Activated T-cell treated with anti-CD3 and anti-CD28 coated beads, Interleukin-2, amount 50 U/mL, for 4 hours (primary cell): ENCODE data around the gene TBC1D16. TPM values are rescaled to one million over a fixed set of nuclear protein-coding genes. Genes with fewer than 3 reads are reported as not detected.
A peak's percentile ranks its signal among the peaks of the same experiment; 100 is the strongest.

Experiments used
- ATAC-seq, 2 donors: fragments of 200-7000 bp; cut with Tn5 transposase; one replicate each; pipeline ENCODE4 v1.10.0; 2021
- DNase-seq: peaks from one replicate; pipeline ENCODE4 v3.0.0-alpha.2; 2020
- H3K27me3 Mint-ChIP-seq: one replicate; pipeline ENCODE4 v1.8.0; 2021; ENCODE audit warnings: low read depth, mixed read lengths
- H3K36me3 Mint-ChIP-seq: one replicate; pipeline ENCODE4 v1.8.0; 2022; ENCODE audit warnings: mixed read lengths; ENCODE audit not compliant: insufficient read depth
- H3K4me1 Mint-ChIP-seq: one replicate; pipeline ENCODE4 v1.8.0; 2021; ENCODE audit warnings: low read depth, mixed read lengths
- H3K4me3 Mint-ChIP-seq: one replicate; pipeline ENCODE4 v1.8.0; 2021; ENCODE audit warnings: mild to moderate bottlenecking, moderate library complexity, mixed read lengths
- H3K9me3 Mint-ChIP-seq: one replicate; pipeline ENCODE4 v1.8.0; 2021; ENCODE audit warnings: mixed read lengths
- total RNA-seq, 3 donors: library from RNA; stranded (reverse); gene quantifications; one replicate each; pipeline ENCODE4 v1.2.1, GENCODE V29; 2021

The TBC1D16 gene
- total RNA-seq, 3 donors from 2014 or later: 2.2 to 3.3 (median 2.6) TPM

DNA sequence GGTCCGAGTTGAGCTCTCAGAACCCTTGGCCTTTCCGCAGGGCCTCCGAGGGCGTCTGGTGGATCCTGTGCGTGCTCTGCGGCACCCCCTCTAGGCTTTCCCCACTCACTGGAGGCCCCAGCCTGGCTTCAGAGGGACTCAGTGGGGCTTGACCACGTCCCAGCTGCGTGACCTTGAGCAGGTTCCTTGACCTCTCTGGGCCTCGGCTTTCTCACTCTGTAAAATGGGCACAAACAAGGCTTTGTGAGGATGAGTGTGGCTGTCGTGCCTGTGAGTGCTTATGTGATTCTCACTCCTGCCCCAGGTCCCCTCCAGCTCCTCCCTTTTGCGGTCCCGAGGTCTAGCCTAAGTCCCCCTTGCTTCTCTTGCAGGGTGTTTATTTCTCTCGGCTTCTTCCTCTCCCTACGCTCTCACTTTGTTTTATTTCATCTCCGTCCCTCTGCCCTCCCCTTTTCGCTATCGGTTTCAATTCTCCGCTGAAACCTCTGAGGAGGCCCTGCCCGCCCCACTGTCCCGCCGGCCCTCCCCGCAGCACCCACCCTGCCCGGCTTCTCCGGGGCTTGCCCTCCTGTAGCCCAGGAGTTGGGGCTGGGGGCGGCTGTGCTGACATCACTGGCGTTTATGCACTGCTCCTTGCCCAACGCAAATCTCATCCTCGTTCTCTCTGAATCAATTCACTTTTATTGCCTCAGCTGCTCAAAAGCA is 114.1 kb downstream of the TBC1D16 start:
- H3K27me3 Mint-ChIP-seq: peaks cover 12% of the 10 kb centered on the region
- DNase-seq (no peak), ATAC-seq (peak in 1 of 2 donors; percentile 34)
- peak overlapping the region; percentile 37 for H3K4me3 Mint-ChIP-seq
- H3K36me3 Mint-ChIP-seq: no peaks in the 10 kb centered on the region
- peaks cover 2% of the 10 kb centered on the region for H3K4me1 Mint-ChIP-seq
- H3K9me3 Mint-ChIP-seq: no peaks in the 10 kb centered on the region

DNA sequence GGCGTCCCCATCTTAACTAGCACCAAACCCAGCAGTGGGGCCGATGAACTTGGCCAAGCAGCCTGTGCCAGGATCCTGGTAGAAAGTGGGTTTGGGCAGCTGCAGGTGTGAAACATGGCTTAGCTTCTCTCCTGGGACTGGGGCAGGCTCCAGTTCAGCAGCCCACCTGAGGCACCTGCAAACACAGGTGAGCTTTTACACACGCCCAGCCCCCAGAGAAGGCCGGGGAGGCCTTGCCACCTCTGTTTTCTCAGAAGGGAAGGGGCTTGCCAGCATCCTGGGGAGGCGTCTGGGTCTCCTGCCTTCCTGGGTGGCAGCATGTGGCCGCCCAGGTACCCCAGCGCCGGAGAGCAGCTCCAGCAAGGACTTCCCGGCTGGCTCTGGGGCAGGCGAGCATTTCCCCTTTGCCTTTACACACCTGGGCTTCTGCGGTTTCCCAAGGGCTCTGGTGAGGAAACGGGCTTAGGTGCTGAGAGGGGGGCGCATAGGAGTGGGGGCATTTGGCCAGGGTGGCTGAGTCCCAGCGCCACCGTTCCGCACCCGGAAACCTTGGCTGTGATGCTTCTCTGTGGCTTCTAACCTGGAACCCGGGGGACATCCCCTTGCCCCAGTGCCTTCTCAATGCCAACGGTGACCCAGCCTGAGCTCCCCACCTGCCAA is 114.8 kb downstream of the TBC1D16 start:
- no peak for ATAC-seq
- peaks cover 12% of the 10 kb centered on the region for H3K27me3 Mint-ChIP-seq
- peaks cover 1% of the 10 kb centered on the region for H3K4me1 Mint-ChIP-seq
- no peaks in the 10 kb centered on the region for H3K9me3 Mint-ChIP-seq
- H3K4me3 Mint-ChIP-seq: no peak overlapping the region
- no peak for DNase-seq
- no peaks in the 10 kb centered on the region for H3K36me3 Mint-ChIP-seq

- Mint-ChIP-seq H3K27me3 (peaks cover 17% of the 10 kb centered on the region), H3K4me1 (peaks cover 1% of the 10 kb centered on the region), H3K4me3 (no peak overlapping the region), H3K36me3 (no peaks in the 10 kb centered on the region), H3K9me3 (no peaks in the 10 kb centered on the region)
- DNase-seq: no peak
- no peak for ATAC-seq
Measured at GRCh38 chr17:79919862-79920720, 115.6 kb downstream of the TBC1D16 start.

DNA sequence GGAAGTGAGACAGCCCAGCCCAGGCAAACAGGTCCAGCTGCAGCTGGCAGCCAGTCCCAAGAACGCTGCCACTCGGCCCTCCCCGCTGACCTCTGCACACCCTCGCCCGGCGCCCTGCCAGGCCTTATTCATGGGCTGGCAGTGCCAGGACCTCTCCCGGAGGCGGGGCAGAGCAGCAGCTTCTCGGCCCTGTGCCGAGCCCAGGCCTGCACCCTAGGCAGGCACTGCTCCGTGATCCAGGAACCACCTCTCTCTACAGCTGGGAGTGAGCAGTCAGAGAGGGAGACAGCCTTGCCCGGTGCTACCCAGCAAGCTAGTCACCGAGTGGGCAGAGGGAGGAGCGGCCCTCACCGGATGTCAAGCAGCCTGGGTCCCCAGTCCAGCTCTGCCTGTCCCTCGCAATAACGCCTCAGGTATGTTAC is 116.5 kb downstream of the TBC1D16 start:
- no peaks in the 10 kb centered on the region for H3K4me1 Mint-ChIP-seq
- peaks cover 16% of the 10 kb centered on the region for H3K27me3 Mint-ChIP-seq
- ATAC-seq (no peak), DNase-seq (no peak)
- H3K9me3 Mint-ChIP-seq: no peaks in the 10 kb centered on the region
- no peak overlapping the region for H3K4me3 Mint-ChIP-seq
- H3K36me3 Mint-ChIP-seq: no peaks in the 10 kb centered on the region

DNA sequence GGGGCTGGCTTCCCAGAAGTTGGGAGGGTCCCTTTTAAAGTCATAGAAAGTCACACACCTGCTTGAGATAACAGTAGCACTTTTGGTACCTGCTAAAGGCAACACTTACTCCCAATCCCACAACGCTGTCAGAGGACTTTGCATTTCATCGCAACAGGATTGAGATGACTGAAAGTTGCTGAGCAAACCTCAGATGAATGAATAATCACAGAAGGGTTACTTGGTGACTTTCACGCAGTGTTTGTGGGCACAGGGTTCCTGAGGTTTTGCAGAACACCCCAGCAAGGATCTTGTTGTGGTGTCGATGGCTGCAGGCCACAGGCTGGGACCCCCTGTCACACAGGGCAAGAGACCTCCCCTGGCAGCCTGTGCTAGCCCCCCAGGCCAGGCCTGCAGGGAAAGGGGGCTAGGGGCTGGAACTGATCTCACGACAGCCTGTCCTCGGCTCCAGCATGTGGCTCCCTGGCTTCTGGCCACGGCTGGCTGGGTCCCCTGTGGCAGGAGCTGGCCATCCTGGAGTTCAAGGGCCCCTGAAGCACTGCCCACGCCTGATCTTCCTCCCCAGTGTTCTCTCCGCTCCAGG is 117.0 kb downstream of the TBC1D16 start:
- Mint-ChIP-seq H3K4me3 (no peak overlapping the region), H3K9me3 (no peaks in the 10 kb centered on the region)
- ATAC-seq: no peak

DNA sequence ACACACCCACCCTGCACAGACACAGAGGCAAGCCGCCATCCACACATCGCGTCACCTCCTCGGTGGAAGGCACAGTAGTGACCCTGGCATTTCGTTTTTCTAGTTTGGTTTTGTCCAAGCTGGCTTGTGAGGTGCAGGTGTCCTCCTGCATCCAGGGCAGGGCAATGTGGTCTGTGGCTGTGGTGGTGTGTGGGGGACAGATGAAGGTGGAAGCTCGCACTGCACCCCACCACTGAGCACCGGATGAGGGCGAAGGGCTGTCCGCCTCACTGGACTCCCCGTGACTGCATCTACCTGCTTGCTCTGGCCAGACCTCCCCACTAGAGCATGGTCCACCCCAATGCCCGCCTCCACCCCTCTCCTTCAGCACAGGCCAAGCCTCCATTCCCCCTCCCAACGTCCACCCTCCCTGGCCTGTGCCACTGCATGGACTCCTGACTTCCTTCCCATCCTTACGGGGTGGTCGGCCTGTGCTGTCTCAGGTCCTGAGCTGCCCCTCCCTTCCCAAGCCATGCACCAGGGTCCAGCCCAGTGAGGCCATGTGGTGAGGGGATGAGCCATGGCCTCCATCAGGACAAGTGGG is 117.7 kb downstream of the TBC1D16 start:
- H3K4me3 Mint-ChIP-seq: no peak overlapping the region
- no peaks in the 10 kb centered on the region for H3K36me3 Mint-ChIP-seq
- DNase-seq (no peak), ATAC-seq (no peak)
- no peaks in the 10 kb centered on the region for H3K4me1 Mint-ChIP-seq
- no peaks in the 10 kb centered on the region for H3K9me3 Mint-ChIP-seq
- H3K27me3 Mint-ChIP-seq: peaks cover 16% of the 10 kb centered on the region

More for the DNA sequence above, 117.0 kb downstream of the TBC1D16 start:
- Mint-ChIP-seq H3K27me3 (peaks cover 16% of the 10 kb centered on the region), H3K4me1 (no peaks in the 10 kb centered on the region), H3K36me3 (no peaks in the 10 kb centered on the region)
- no peak for DNase-seq

- no peaks in the 10 kb centered on the region for H3K9me3 Mint-ChIP-seq
- ATAC-seq: no peak
- no peaks in the 10 kb centered on the region for H3K36me3 Mint-ChIP-seq
- peaks cover 16% of the 10 kb centered on the region for H3K27me3 Mint-ChIP-seq
- H3K4me3 Mint-ChIP-seq: no peak overlapping the region
- DNase-seq: no peak
- H3K4me1 Mint-ChIP-seq: no peaks in the 10 kb centered on the region
Measured at GRCh38 chr17:79916991-79917901, 118.4 kb downstream of the TBC1D16 start.

DNA sequence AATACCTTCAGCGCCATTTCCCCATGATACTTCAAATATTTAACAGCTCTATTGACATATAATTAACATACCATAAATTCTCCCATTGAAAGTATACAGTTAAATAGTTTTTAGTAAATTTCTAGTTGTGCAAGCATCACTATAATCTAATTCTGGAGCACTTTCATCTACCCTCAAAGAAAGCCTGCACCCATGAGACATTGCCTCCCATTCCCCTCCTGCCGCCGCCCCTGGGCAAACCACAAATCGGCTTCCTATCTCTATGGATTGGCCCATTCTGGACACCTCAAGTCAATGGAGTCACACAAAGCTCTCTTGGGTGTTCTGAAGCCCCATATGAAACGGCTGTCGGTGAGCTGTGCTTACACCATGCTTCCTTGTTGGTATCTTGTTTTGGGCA is 119.2 kb downstream of the TBC1D16 start:
- no peak for DNase-seq
- ATAC-seq: no peak
- Mint-ChIP-seq H3K27me3 (peaks cover 16% of the 10 kb centered on the region), H3K4me3 (no peak overlapping the region), H3K36me3 (no peaks in the 10 kb centered on the region), H3K4me1 (no peaks in the 10 kb centered on the region), H3K9me3 (no peaks in the 10 kb centered on the region)

DNA sequence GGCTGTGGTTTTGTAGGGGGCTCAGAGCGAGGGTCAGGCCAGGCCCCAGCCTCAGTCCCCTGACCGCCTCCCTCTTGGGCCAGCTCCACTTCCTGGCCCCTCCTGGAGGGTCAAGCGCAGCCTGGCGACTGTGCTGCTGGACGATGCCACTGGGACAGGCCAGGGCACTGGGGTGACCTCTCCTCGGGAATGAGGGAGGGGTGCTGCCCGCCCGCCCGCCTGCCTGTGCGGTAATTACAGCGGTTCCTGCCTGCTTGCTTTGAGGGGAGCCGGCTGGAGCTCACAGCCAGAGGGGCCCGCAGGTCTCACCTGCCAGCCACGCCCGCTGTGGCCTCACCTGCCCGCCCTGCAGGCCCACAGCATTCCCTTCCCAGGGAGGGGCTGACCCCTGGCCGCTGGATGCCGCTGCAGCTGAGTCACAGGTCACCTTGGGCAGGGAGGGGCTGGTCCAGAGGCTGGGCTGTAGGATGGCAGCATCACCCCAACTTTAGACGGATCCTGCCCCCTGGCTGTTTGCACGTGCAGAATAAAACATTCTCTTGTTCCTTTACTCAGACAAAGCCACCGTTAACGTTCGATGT is 119.7 kb downstream of the TBC1D16 start:
- ATAC-seq (no peak), DNase-seq (no peak)
- Mint-ChIP-seq H3K4me1 (no peaks in the 10 kb centered on the region), H3K9me3 (no peaks in the 10 kb centered on the region), H3K27me3 (peaks cover 16% of the 10 kb centered on the region), H3K4me3 (no peak overlapping the region), H3K36me3 (no peaks in the 10 kb centered on the region)

DNA sequence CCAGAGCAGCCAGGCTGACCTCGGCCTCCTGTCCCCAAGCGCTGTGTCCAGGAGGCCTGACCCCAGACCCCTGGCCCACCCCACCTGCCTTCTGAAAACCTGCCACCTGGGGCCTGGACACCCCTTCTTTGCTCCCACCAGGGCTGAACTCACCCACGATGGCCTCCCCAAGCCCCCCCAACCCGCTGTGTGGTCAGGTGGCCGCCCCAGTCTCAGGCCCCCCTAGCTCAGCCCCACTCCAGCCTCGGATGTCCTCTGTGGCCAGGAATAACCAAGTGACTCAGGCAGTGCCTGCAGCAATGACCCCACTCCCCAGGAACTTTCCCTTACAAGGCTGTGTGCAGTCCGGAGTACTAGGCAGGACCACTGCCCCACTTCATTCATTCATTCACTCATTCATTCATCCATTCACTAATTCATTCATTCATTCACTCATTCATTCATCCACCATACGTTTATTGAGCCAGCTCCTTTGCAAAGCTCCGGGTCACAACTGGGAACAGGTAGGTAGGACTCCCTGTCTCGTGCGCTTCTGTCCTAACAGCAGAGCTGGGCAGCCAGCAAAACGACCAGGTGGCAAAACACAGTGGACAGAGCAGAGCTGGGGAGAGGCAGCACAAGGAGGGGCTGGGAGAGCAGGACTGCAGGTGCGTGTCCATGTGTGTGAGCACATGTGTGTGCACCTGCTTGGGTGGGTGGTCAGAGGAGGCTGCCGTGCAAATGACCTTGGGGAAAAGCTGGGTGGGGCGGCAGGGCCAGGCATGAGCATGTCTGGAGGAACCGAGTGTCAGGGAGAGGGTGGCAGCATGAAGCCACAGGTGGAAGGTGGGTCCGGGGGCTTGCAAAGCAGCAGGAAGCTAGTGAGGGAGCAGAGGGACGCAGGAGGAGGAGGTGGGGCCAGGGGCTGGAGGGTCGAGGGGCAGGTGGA is 120.6 kb downstream of the TBC1D16 start:
- no peak overlapping the region for H3K4me3 Mint-ChIP-seq
- DNase-seq (no peak), ATAC-seq (no peak)
- no peaks in the 10 kb centered on the region for H3K4me1 Mint-ChIP-seq
- no peaks in the 10 kb centered on the region for H3K9me3 Mint-ChIP-seq
- H3K27me3 Mint-ChIP-seq: peaks cover 16% of the 10 kb centered on the region
- H3K36me3 Mint-ChIP-seq: no peaks in the 10 kb centered on the region

GRCh38 chr17:79913896-79914812 is 121.5 kb downstream of the TBC1D16 start:
- Mint-ChIP-seq H3K4me3 (no peak overlapping the region), H3K9me3 (no peaks in the 10 kb centered on the region), H3K36me3 (no peaks in the 10 kb centered on the region), H3K4me1 (no peaks in the 10 kb centered on the region), H3K27me3 (peaks cover 19% of the 10 kb centered on the region)
- ATAC-seq (no peak), DNase-seq (no peak)
